SK-N-MC (cell line): ENCODE results near the gene ISG20L2.

Source experiments
- DNase-seq: peaks from one replicate; pipeline ENCODE4 v3.0.0-alpha.2; 2011; ENCODE audit warnings: low read depth, low spot score
- H3K27ac ChIP-seq: fragments of 200-600 bp; sonication (generic); 2 replicates; pipeline ENCODE4 v1.5.1; 2016; ENCODE audit warnings: mixed run types
- H3K36me3 ChIP-seq: fragments of 200-600 bp; sonication (generic); 2 replicates; pipeline ENCODE4 v1.6.1; 2017; ENCODE audit warnings: antibody characterized with exemption, low read length, mixed read lengths; ENCODE audit not compliant: insufficient read depth
- H3K4me3 ChIP-seq: fragments of 200-600 bp; sonication (generic); 2 replicates; pipeline ENCODE4 v1.5.1; 2016
- H3K9ac ChIP-seq: fragments of 200-600 bp; sonication (generic); 2 replicates; pipeline ENCODE4 v1.8.0; 2017; ENCODE audit warnings: mixed run types, mixed read lengths; ENCODE audit not compliant: insufficient read length
- H3K9me3 ChIP-seq: fragments of 200-600 bp; sonication (generic); 2 replicates; pipeline ENCODE4 v1.6.1; 2017; ENCODE audit warnings: low read depth, mild to moderate bottlenecking, antibody characterized with exemption, low read length, moderate library complexity, mixed read lengths
- EZH2 ChIP-seq: fragments of 200-600 bp; sonication (generic); IDR thresholded peaks from one replicate; pipeline ENCODE4 v1.6.1; 2017; ENCODE audit warnings: antibody characterized with exemption
- FOXP2 ChIP-seq: optimal IDR thresholded peaks from 2 replicates; pipeline ENCODE3; 2011; ENCODE audit warnings: mild to moderate bottlenecking, moderate library complexity; ENCODE audit not compliant: insufficient read depth; ENCODE audit errors: extremely low read length, control extremely low read depth
- POLR2AphosphoS5 ChIP-seq: IDR thresholded peaks from 2 replicates; pipeline ENCODE4 v1.6.1; 2012; ENCODE audit warnings: mild to moderate bottlenecking, low read depth, low read length, borderline replicate concordance

ISG20L2 gene

GRCh38 chr1:156690675-156691036 is 37.9 kb downstream of the ISG20L2 start:
- no peak for DNase-seq
- Histone ChIP-seq H3K27ac (no peak overlapping the region), H3K36me3 (no peaks in the 10 kb centered on the region), H3K9me3 (no peaks in the 10 kb centered on the region), H3K4me3 (no peak overlapping the region), H3K9ac (no peak overlapping the region)
- TF ChIP-seq POLR2AphosphoS5 (no peak), FOXP2 (no peak), EZH2 (no peak)

- no peak overlapping the region for H3K27ac ChIP-seq
- no peak for DNase-seq
- H3K4me3 ChIP-seq = peak overlapping the region; percentile 71
- no peak for TF ChIP-seq POLR2AphosphoS5
- TF ChIP-seq EZH2 = no peak
- TF ChIP-seq FOXP2 = no peak
- H3K36me3 ChIP-seq = no peaks in the 10 kb centered on the region
- H3K9ac ChIP-seq = no peak overlapping the region
- no peaks in the 10 kb centered on the region for H3K9me3 ChIP-seq
Observed at GRCh38 chr1:156689953-156690674, 38.5 kb downstream of the ISG20L2 start.

- H3K9me3 ChIP-seq = no peaks in the 10 kb centered on the region
- TF ChIP-seq POLR2AphosphoS5 (no peak), FOXP2 (no peak), EZH2 (no peak)
- DNase-seq = peak; percentile 34
- H3K4me3 ChIP-seq = peak overlapping the region; percentile 71
- H3K9ac ChIP-seq = no peak overlapping the region
- H3K36me3 ChIP-seq = no peaks in the 10 kb centered on the region
- no peak overlapping the region for H3K27ac ChIP-seq
Observed at GRCh38 chr1:156689035-156689952, 39.3 kb downstream of the ISG20L2 start.

- Histone ChIP-seq H3K4me3 (no peak overlapping the region), H3K9ac (no peak overlapping the region)
- DNase-seq = no peak
Observed at GRCh38 chr1:156684227-156684782, 44.3 kb downstream of the ISG20L2 start.

GRCh38 chr1:156682166-156682890 is 46.2 kb downstream of the ISG20L2 start:
- Histone ChIP-seq H3K9me3 (no peaks in the 10 kb centered on the region), H3K27ac (no peak overlapping the region), H3K36me3 (no peaks in the 10 kb centered on the region), H3K9ac (no peak overlapping the region), H3K4me3 (no peak overlapping the region)
- TF ChIP-seq POLR2AphosphoS5 = no peak
- no peak for TF ChIP-seq EZH2
- TF ChIP-seq FOXP2 = no peak
- no peak for DNase-seq

More at GRCh38 chr1:156684227-156684782, 44.3 kb downstream of the ISG20L2 start:
- no peaks in the 10 kb centered on the region for H3K9me3 ChIP-seq
- H3K36me3 ChIP-seq = no peaks in the 10 kb centered on the region
- H3K27ac ChIP-seq = no peak overlapping the region
- no peak for TF ChIP-seq FOXP2
- no peak for TF ChIP-seq EZH2
- no peak for TF ChIP-seq POLR2AphosphoS5

GRCh38 chr1:156681196-156681960 is 47.2 kb downstream of the ISG20L2 start:
- H3K27ac ChIP-seq = no peak overlapping the region
- no peaks in the 10 kb centered on the region for H3K9me3 ChIP-seq
- TF ChIP-seq FOXP2 (no peak), EZH2 (no peak), POLR2AphosphoS5 (no peak)
- H3K9ac ChIP-seq = no peak overlapping the region
- H3K36me3 ChIP-seq = no peaks in the 10 kb centered on the region
- no peak for DNase-seq
- no peak overlapping the region for H3K4me3 ChIP-seq

GRCh38 chr1:156680056-156680455 is 48.5 kb downstream of the ISG20L2 start:
- no peak for DNase-seq
- no peak for TF ChIP-seq EZH2
- TF ChIP-seq FOXP2 = no peak
- no peak for TF ChIP-seq POLR2AphosphoS5
- Histone ChIP-seq H3K9me3 (no peaks in the 10 kb centered on the region), H3K9ac (no peak overlapping the region), H3K27ac (no peak overlapping the region), H3K36me3 (no peaks in the 10 kb centered on the region), H3K4me3 (no peak overlapping the region)
